NCI-H510A treated with DMSO at 0.1 percent for 48 hours (cell line): ENCODE data around the gene WDFY3.
"Not testable (repeated sequence)": the region's sequence is repeated elsewhere in the genome, so short reads cannot be mapped to it uniquely, and the experiment has no call there.

ENCODE experiments used
- DNase-seq: peaks from one replicate; lab custom pipeline; 2025; lab: John Stamatoyannopoulos, UW

WDFY3 gene

DNA sequence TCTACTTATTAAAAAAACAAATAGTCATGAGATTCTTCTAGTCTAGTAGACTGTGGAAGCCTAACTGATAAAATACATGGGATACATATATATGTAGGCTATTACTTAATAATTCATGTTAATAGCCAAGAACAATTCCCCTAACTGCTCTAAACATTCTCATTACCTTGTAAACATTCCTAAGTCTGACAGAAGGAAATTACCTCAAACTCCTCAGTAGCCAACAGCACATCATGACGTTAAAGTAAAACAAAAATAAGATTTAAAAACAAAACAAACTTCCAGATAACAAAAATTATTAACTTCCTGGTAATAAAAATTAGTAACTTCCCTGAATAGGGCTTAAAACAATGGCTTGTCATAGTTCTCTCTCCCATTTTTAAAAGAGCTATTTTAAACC lies 109.2 kb downstream of the WDFY3 start:
- no peak for DNase-seq

DNA sequence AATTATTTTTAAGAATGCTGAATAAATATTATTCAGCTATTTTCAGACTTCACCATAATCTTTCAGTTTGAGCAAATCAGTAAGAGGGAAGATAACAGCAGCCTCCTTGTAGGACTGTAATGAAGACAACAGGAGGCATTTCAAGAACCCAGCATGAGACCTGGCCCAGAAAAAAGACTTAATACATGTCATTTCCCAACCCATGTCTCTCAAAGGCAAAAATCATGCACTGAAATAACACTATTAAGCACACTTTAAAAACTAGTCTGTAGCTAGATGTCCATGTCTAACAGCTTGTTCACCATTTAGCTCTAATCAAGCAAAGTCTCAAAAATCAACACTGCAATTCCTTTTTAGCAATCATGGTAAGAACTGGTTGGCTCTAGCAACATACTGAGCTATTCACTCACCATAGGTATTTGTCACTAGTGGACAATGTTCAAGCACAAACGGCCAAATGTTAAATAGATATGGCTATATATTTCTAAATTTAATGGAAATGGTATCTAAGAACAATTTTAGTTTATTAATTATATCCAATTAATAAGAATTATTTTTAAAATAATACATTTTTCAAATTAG lies 109.9 kb downstream of the WDFY3 start:
- no peak for DNase-seq

DNA sequence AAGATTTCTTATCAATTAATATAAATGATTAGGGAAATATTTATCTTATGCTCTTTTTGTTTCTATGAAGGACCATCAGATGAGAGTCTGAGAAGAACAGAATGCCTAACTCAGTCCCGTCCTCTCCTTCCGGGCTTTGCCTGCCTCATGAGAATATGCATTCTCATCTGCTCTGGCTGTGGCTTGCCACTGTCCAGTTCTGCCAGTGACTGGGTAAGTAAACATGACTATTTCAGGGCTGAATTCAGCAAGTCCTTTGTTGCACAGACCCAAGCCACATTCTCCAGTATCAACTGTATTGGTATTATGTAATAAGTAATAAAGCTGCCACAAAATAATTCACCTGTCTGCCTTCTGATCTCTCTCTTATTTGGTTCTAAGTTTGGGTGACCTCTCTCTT lies 110.7 kb downstream of the WDFY3 start:
- peak; percentile 15 for DNase-seq

DNA sequence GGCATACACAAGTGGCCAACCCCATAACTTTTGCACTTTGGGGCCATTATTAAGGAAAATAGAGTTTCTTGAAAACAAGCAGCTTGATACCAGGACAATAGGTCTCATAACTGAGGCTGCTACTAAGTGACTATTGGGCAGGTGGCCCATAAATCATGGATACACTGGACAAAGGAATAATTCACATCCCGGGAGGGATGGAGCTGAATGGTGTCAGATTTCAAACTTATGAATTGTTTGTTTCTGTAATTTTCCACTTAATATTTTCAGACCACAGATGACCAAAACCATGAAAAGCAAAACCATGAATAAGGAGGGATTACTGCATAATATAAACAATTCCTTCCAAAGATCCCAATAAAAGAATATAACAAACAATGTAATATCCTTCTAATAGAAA lies 114.4 kb downstream of the WDFY3 start:
- peak; percentile 66 for DNase-seq

DNA sequence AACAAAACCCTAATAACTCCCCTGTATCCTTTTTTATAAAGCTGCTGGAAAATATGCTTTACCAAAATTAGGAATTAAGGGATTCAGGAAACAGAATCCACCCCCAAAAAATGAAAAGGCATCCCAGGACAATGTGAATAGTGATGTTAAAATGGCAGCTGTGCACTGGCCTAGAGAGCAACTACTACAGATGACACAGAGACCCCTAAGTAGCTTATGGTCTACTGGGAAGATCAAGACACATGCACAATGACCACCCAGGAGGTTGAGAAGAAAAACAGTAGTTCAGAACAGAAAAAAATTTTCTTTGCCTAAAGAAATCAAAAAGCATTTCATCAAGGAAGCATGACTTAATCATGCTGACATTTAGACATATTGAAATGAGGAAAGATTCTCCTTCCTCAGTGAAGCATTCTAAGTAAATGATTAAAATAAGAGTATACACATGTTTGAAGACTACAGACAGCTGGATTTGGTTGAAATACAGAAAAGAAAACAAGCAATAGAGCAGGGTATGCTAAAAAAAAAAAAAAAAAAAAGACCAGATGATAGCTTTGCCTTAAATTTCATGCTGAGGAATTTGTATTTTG lies 117.3 kb downstream of the WDFY3 start:
- DNase-seq = no peak

DNA sequence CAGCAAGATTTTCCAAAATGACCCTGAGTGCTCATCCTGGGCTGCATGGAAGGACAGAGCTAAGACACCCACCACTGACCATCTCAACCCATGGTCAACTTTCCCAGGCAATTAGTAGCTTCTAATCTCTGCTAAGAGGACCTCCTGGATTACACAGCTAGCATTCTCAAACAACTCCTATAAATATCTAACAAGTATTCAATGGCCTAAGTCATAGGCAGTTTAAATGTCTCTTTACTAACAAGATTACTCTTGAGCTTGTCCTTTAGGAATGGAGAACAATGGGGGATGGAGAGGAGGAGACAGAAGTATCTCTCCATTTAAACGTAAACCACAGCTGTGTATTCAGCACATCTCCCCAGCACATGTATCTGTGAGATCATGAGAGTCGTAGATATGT lies 118.1 kb downstream of the WDFY3 start:
- DNase-seq = no peak

DNA sequence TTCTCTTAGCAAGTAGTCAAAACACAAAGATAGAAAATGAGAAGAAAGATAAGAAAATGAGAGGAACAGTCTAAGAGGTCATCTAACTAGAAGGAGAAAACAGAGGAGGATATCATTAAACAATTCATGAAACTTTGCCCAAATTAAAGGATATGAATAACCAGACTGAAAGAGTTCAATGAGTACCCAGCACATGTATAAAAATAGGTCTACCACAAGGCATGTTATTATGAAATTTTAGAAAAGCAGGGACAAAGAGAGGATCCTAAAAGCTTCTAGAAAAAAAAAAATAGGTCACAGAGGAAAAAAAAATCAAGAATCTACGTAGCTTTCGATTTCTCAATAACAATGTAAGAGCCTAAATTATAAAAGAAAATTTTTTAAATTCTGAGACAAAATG lies 118.5 kb downstream of the WDFY3 start:
- no peak for DNase-seq

DNA sequence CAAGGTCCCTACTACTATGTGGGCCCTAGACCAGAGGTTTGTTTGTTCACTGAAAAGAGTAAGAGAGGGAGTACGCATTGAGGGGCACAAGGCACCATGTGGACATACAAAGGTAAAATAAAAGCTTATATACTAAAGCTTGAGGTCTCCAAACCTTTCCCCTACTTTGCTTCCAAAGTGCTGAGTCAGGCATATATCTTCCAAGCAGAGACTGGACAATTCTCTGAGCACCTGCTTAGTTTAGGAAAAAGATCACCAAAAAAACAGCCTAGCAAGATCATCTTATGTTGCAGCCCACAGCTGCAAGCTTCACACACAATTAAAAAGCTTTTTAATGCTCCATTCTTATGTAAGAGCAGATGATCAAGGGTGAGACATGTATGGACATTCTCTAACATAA lies 119.5 kb downstream of the WDFY3 start:
- no peak for DNase-seq

DNA sequence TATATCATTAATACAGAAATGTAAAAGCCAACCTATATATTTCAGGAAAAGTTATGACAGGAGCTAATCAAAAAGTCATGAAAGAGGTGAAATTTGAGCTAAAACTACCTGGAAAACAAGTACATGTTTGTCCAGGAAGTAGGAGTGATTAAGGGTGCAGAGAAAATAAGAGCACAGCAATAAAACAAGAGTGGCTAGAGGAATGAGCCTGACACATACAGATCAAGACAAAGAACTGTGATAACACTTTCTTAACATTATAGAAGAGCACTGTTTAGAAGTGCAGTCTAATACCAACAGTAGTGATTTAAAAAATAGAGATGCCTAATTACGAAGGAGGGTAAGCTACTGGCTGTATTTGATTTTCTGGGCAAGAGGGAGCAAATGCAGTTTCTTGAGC lies 125.1 kb downstream of the WDFY3 start:
- no peak for DNase-seq

DNA sequence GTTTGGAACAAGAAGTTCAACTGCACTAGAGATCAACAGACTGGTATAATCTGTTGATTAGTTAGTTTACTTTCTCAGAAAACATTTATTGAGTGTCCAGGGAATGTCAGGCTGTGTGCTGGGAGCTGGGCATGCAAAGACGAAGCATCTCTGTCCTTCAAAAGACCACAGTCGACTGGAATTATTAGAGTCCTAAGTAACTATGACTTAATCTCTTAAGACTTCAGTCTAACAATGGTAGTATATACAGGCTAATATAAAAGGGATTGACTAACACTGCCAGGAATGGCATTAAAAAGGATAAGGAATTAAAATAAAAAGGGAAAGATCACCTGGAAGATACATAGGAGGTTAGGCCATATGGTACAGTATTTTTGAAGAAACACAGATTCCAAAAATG lies 128.7 kb downstream of the WDFY3 start:
- no peak for DNase-seq

DNA sequence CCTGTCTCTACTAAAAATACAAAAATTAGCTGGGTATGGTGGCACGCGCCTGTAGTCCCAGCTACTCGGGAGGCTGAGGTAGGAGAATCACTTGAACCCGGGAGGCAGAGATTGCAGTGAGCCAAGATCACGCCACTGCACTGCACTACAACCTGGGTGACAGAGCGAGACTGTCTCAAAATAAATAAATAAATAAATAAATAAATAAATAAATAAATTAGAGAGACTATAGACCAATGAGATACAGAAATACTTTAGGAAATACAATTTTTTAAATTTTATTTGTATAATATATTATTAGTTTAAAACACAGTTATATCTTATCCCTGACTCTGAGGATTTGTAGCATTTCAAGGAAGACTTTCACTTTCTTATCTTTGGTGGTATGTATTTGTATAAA lies 136.9 kb downstream of the WDFY3 start:
- DNase-seq = not testable (repeated sequence)

DNA sequence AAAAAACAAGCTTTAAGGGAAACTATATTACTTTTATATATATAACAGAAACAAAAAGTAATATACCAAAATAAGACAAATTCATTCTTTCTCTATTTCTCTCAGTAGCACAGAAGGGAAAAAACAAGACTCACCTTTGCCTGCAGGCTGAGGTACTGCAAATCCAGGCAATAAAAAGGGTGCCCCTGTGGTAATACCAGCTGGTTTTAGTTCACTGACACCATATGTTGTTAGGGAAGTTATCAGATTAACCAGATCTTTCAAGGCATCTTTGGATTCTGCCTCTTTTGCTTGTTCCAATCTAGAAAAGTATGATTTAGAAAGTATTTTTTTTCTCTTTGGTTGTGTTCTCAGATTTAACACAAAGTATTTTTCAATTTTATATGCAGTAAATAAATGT lies 139.8 kb downstream of the WDFY3 start:
- no peak for DNase-seq

DNA sequence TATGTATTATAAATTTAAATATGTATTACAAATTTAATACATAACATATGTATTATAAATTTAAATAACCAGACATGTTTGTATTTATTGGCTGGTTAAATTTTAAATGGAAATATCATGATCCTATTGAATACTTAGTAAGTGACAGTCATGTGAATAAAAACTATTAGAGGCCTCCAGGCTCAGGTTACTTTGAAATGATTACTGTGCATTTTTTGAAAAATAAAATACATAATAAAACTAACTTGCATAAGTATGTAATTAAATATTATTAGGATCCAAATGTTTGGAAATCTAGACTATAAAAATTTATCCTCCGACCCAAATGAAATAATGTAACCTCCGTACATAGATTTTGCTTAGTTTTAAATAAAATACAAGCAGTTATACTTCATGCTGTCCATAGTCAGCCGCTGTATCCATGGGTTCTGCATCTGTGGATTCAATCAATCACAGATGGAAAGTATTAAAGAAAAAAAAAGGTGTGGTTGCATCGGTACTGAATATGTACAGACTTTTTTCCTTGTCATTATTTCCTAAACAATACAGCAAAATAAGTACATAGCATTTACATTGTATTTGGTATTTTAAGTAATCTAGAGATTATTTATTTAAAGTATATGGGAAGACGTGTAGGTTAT lies 140.7 kb downstream of the WDFY3 start:
- DNase-seq = no peak

DNA sequence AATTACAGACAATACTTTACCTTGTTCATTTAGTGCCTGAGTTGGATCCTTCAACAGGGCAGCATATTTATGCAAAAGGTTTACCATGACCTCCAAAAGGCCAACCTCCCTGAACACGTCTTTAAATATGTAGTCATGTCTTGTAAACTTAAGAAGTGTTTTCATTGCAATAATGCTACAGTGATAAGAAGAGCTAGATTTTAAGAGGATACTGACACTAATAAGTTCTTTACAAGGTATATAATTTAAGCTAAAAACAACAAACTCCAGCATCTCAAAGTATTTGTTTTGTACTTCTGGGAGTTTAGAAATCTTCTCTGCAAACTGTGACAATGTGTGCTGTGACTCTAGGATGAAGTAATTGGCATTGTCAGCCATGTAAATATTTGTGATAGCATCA lies 145.4 kb downstream of the WDFY3 start:
- no peak for DNase-seq

DNA sequence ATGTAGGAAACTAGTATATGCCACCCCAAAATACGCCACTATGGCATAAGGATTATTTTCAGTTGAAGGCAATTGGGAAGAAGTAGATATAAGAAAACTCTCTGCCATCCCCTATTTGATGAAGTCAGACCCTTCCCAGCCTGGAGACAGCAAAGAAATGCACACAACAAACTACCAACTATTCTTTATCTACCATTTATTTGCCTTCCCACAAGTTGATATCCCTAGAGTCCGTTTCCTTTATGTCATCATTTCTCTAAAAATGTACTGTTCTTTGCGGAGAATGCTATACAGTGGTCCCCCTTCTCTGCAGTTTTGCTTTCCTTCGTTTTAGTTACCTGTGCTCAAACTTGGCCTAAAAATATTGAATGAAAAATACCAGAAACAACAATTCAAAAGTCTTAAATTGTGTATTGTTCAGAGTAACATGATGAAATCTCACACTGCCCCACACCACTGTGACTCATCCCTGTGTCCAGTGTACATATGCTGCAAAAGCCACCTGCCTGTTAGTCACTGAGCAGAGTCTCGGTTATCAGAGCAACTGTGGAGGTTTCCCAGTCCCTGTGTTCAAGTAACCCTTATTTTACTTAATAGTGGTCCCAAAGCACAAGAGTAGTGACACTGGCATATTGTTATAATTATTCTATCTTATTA lies 152.3 kb downstream of the WDFY3 start:
- DNase-seq = no peak

DNA sequence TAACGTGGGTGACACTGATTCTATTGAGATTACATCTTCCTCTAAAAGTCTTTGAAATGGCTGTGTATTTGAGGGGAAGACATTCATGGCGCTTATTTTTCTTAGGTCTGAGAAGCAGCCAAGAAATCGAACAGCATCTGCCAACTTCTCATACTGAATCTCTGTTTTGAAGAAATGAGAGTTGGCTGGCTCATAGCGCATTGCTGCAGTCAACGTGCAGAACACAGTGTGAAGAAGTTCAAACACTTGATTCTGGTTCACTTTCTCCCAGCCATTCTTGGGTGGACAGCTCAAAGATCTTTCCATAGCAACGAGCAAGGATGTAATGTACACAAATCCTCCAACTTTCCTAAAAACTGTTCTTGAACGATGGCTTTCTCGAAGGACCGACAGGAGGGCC lies 156.5 kb downstream of the WDFY3 start:
- DNase-seq = no peak

DNA sequence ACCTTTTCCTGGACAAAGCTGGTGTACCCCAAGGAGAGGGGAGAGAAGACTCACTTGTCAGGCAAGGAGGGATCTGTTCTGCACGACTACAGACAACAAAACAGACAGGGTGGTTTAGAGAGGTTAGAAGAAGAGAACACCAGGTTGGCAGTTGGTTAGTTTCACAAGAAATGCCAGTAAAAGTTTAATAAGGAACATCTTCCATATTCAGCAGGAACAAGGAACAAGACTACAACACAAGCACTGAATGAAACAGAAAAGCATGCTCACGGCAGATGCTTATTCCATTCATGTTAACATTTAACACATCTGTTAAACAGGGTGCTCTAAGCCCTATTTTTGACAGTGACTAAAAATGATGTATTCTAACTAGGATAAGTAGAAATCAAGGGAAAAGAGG lies 158.2 kb downstream of the WDFY3 start:
- DNase-seq = no peak

DNA sequence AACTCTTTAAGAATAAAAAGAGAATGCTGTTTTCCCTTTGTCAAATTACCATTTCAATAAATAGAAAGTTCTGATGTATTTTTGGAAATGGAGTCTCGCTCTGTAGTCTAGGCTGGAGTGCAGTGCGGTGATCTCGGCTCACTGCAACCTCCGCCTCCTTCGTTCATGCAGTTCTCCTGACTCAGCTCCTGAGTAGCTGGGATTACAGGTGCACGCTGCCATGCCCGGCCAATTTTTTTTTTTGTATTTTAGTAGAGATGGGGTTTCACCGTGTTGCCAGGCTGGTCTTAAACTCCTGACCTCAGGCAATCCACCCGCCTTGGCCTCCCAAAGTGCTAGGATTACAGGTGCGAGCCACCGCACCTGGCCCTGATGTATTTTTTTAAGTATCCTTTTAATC lies 159.9 kb downstream of the WDFY3 start:
- DNase-seq = not testable (repeated sequence)

DNA sequence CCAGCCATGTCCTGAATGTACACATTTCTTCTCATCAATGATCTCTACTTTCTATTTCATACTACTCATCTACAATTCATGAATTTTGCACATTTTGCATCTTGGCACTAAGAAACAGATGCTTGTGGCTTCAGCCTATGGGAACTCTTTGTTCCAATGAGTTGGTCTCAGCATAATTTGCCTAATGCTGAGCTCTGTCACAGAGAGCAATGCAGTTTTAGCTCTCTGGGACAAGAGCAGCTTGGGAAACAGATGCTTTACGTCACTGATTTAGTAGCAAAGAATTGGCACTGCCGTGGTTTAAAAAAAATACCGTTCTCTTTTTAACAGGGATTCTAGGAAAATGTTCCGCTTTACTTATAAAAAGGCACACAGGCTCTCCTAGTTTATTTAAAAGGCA lies 162.4 kb downstream of the WDFY3 start:
- no peak for DNase-seq

DNA sequence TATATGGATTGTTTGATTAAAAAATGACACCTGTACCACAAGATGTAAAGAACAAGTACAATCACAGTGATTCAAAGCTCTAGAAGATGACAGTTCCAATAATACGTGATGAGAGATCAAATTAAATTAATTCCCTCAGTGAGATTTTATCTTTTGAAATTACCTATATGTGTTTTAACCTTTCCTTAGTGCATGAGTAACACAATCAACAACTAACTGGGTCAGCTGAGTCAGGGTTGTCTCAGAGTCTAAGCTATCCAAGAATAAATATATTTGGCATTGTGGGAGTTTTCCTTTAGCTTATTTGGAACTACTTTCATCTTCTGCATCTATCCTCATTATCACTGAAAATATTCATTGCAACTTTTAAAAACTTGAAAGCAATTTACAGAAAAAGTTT lies 162.8 kb downstream of the WDFY3 start:
- no peak for DNase-seq

DNA sequence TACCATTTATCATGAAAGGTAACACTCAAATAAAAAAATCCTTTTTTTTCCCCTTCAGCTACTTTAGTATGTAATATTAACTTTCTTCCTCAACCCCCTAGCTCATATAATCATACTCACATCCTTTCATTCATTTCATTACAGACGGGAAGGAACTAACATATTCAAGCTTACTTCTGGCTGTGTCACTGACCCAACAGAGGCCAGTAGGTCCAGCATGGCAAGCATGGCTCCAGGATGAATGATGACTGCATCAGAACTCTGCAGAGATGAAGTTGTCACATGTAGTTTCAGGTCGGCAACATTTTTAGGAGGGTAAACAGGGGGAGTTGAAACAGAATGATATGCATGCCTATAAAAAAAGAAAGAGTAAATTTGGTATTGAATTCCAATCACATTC lies 163.4 kb downstream of the WDFY3 start:
- DNase-seq = no peak

DNA sequence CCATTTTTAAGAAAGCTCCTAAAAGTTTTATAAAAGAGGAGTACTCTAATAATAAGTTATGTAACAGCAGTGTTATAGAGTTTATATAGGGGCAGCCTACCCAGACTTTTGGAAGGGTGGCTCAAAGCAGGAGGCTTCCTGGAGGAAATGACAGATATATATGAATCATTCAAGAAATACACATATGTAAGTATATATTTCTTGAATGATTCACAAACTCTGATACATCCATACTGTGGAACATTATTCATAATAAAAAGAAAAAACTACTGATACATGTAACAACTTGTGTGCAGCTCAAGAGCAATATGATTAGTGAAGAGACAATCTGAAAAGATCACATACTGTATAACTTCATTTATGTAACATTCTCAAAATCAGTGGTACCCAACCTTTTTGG lies 166.2 kb downstream of the WDFY3 start:
- no peak for DNase-seq

DNA sequence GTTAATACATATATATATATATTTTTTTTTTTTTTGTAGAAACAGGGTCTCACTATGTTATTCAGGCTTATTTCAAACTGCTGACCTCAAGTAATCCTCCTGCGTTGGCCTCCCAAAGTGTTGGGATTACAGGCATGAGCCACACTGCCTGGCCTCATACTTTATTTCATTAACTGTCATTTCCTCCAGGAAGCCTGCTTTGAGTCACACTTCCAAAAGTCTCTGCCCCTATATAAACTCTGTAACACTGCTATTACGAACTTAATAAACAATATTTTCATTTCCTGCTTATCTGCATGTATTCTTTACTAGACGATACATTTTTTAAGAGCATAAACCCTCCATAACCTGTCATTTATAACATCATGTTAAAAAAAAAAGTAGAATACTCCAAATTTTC lies 167.2 kb downstream of the WDFY3 start:
- no peak for DNase-seq

DNA sequence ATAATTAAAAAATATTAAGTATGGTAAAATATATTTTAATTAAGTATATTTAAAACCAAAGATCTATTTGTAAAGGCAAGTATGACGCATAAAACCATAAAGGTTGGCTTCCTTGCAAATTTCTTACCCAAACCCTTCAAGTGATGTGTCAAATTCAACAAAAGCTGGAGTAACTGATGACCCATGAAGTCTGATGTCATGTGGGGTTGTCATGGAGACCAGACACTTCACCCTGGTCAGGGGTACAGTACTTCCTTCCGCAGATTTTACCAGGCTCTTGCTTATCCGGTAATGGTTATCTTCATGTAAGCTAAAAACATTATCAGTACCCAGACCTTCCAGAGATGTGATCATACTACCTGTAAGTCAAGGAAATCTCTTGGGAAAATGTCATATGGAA lies 170.1 kb downstream of the WDFY3 start:
- no peak for DNase-seq
